Activated CD4-positive, alpha-beta T cell treated with anti-CD3 and anti-CD28 coated beads, Interleukin-2, amount 10 ng/mL, durations not matched to agents 24 days and 14 days (primary cell): ENCODE data around the gene CCR4. TPM values are rescaled to one million over a fixed set of nuclear protein-coding genes. Genes with fewer than 3 reads are reported as not detected.
"Not testable (repeated sequence)": the region's sequence is repeated elsewhere in the genome, so short reads cannot be mapped to it uniquely, and the experiment has no call there.

Experiments used
- DNase-seq: peaks from one replicate; pipeline ENCODE4 v3.0.0; 2022
- H3K27ac Mint-ChIP-seq: one replicate; pipeline ENCODE4 v1.8.0; 2022; ENCODE audit warnings: mild to moderate bottlenecking, mixed read lengths
- H3K27me3 Mint-ChIP-seq: one replicate; pipeline ENCODE4 v1.8.0; 2022; ENCODE audit warnings: mixed read lengths
- H3K36me3 Mint-ChIP-seq: one replicate; pipeline ENCODE4 v1.8.0; 2022; ENCODE audit warnings: low read depth, mild to moderate bottlenecking, mixed read lengths
- H3K4me1 Mint-ChIP-seq: one replicate; pipeline ENCODE4 v1.8.0; 2021; ENCODE audit warnings: mixed read lengths
- H3K4me3 Mint-ChIP-seq: one replicate; pipeline ENCODE4 v1.8.0; 2022; ENCODE audit warnings: mild to moderate bottlenecking, moderate library complexity, mixed read lengths
- H3K9me3 Mint-ChIP-seq: one replicate; pipeline ENCODE4 v1.8.0; 2021; ENCODE audit warnings: mixed read lengths
- intact Hi-C: fragments of 100-400 bp; cut with micrococcal nuclease; formaldehyde crosslinking; loops from one replicate; pipeline ENCODE4 v1.15.1; 2023
- total RNA-seq: library from RNA; stranded (reverse); gene quantifications from 2 replicates; pipeline ENCODE4 v1.2.3, GENCODE V29; 2022

CCR4 gene
- total RNA-seq, 1 donor from 2014 or later = 86.6 TPM

DNA sequence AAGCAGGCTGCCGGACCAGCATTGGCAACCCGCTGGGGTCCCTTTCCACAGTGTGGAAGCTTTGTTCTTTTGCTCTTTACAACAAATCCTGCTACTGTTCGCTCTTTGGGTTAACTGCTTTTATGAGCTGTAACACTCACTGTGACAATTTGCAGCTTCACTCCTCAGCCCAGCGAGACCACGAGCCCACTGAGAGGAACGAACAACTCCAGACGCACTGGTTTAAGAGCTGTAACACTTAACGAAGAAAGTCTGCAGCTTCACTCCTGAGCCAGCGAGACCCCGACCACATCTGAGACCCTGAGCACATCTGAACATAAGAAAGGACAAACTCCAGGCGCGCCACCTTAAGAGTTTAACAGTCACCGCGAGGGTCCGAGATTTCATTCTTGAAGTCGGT lies 10.7 kb upstream of the CCR4 start:
- no peaks in the 10 kb centered on the region for H3K9me3 Mint-ChIP-seq
- intact Hi-C loops = no loop called here
- no peak overlapping the region for H3K4me3 Mint-ChIP-seq

GRCh38 chr3:32945136-32945535 lies 6.3 kb upstream of the CCR4 start:
- H3K9me3 Mint-ChIP-seq = no peaks in the 10 kb centered on the region
- H3K36me3 Mint-ChIP-seq = no peaks in the 10 kb centered on the region
- no peak for DNase-seq
- no peak overlapping the region for H3K27ac Mint-ChIP-seq
- no peaks in the 10 kb centered on the region for H3K27me3 Mint-ChIP-seq
- H3K4me1 Mint-ChIP-seq = peaks cover 18% of the 10 kb centered on the region
- intact Hi-C loops = no loop called here
- H3K4me3 Mint-ChIP-seq = no peak overlapping the region

More for the DNA sequence above, 10.7 kb upstream of the CCR4 start:
- Mint-ChIP-seq H3K27me3 (peaks cover 6% of the 10 kb centered on the region), H3K27ac (no peak overlapping the region), H3K4me1 (no peaks in the 10 kb centered on the region), H3K36me3 (no peaks in the 10 kb centered on the region)
- DNase-seq = no peak

DNA sequence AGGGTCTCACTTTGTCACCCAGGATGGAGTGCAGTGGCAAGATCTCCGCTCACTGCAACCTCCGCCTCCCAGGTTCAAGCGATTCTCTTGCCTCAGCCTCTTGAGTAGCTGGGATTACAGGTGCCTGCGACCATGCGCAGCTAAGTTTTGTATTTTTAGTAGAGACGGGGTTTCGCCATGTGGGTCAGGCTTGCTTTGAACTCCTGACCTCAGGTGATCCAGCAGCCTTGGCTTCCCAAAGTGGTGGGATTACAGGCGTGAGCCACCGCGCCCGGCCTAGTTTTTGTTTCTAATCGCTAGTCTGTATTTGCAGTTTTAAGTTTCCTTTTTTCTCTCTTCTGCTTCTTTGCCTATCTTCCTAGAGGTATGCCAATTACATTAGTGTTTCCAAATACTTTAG lies 5.8 kb upstream of the CCR4 start:
- H3K4me1 Mint-ChIP-seq = peaks cover 23% of the 10 kb centered on the region
- H3K27me3 Mint-ChIP-seq, H3K9me3 Mint-ChIP-seq, intact Hi-C loops, H3K4me3 Mint-ChIP-seq, H3K27ac Mint-ChIP-seq, H3K36me3 Mint-ChIP-seq: not testable (repeated sequence)
- peak; percentile 84 for DNase-seq

- Mint-ChIP-seq H3K27me3 (no peaks in the 10 kb centered on the region), H3K9me3 (no peaks in the 10 kb centered on the region), H3K4me1 (peaks cover 32% of the 10 kb centered on the region), H3K4me3 (no peak overlapping the region), H3K27ac (no peak overlapping the region), H3K36me3 (peaks cover 10% of the 10 kb centered on the region)
- intact Hi-C loops = loop anchor here (1.0 to 2.0 kb wide), 6 partner anchors 14 to 426 kb away; no protein-coding TSS in a partner anchor
- no peak for DNase-seq
Measured at GRCh38 chr3:32946973-32947788, 4.3 kb upstream of the CCR4 start.

GRCh38 chr3:32947789-32948238 lies 3.6 kb upstream of the CCR4 start:
- peaks cover 15% of the 10 kb centered on the region for H3K36me3 Mint-ChIP-seq
- no peaks in the 10 kb centered on the region for H3K27me3 Mint-ChIP-seq
- peak overlapping the region; percentile 69 for H3K27ac Mint-ChIP-seq
- no peaks in the 10 kb centered on the region for H3K9me3 Mint-ChIP-seq
- intact Hi-C loops = loop anchor here (1.0 to 2.0 kb wide), 6 partner anchors 13 to 425 kb away; no protein-coding TSS in a partner anchor
- peaks cover 35% of the 10 kb centered on the region for H3K4me1 Mint-ChIP-seq
- H3K4me3 Mint-ChIP-seq = no peak overlapping the region
- DNase-seq = peak; percentile 97

DNA sequence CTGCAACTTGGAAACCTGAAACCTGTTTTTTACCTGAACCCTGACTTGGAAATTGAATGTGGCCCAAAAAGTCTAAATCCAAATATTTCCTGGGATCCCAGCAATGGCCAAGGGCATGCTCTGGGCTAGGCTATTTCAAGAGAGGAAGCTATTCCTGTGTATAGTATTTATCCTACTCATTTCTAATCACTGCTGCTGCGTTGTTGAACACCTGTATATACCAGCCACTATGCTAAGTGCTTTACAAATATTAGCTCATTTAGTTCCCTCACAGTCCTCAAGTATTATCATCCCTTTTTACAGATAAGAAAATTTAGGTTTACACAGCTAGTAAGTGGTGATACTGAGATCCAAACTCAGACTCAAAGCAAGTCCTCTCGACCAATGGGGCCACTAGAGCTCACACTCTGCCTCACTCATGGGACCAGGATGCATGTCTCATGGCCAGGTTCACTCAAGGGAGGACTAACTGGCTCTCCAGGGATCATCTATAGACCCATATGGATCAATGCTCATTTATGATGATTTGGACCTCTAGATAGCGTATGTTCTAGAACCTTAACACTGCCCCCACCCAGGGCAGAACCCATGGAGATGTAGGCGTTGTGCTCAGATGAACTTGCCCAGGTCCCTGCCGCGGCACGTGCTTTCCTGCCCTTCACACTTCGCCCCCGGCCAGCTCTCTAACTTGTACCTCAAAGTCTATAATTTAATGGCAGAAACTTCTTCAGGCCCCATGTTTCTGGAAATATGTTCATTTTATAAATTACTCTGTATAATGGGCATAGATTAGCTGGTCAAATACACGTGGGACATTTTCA lies 2.6 kb upstream of the CCR4 start:
- intact Hi-C loops = no loop called here
- Mint-ChIP-seq H3K9me3 (no peaks in the 10 kb centered on the region), H3K36me3 (peaks cover 23% of the 10 kb centered on the region), H3K4me1 (peaks cover 42% of the 10 kb centered on the region), H3K27ac (peak overlapping the region; percentile 41), H3K27me3 (no peaks in the 10 kb centered on the region), H3K4me3 (no peak overlapping the region)
- no peak for DNase-seq

DNA sequence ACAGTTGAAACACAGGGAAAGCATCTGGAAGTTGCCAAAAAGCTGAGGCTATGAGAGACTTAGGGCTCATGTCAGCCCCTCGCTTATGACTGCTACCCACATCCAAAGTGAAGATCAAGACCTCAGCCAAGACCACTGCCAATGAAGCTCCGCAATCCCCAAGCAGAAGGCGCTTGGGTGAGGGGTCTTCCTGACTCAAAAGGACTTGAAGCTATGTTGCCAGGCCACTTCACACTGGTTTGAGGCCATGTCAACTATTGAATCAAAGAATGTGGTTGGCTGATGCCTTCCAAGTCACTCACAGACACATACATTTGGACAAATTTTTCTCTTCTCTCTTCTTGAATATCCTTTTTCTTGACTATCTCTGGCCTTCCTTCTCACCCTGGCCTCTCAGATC lies 928 bp upstream of the CCR4 start:
- intact Hi-C loops = no loop called here
- no peak for DNase-seq
- Mint-ChIP-seq H3K27me3 (no peaks in the 10 kb centered on the region), H3K9me3 (no peaks in the 10 kb centered on the region), H3K27ac (peak overlapping the region; percentile 82), H3K4me1 (peaks cover 52% of the 10 kb centered on the region), H3K36me3 (peaks cover 35% of the 10 kb centered on the region), H3K4me3 (peak overlapping the region; percentile 22)

DNA sequence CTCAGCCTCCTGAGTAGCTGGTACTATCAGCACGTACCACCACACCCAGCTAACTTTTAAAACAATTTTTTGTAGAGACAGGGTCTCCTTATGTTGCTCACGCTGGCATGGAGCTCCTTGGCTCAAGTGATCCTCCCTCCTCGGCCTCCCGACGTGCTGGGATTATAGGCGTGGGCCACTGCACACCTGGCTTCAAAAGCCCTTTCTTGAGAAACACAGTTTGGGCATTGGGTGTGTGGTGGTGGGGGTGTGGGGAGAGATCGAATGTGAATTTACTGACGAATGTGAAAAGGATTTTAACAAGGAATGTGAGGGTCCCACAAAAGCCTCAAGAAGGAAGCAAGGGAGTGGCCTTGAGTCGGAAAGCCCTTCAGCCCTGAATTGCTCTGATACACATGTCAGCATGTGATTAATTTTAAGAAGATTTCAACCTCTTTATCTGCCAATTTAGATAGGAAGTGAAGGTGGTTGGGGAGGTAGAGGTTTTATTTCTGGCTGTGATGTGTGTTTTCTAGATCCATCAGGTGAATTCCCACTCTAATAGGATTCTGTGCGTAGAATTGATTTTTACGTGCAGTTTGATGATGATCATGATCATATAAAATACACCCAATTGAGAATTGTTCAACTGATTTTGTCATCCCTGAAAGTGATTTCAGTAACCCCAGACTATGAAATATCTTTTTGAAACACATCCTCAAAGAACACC lies 1.1 kb downstream of the CCR4 start:
- no peak for DNase-seq
- Mint-ChIP-seq H3K27me3 (no peaks in the 10 kb centered on the region), H3K27ac (peak overlapping the region; percentile 94), H3K36me3 (peaks cover 43% of the 10 kb centered on the region), H3K4me1 (peaks cover 53% of the 10 kb centered on the region), H3K9me3 (no peaks in the 10 kb centered on the region), H3K4me3 (peak overlapping the region; percentile 88)
- intact Hi-C loops = no loop called here

- no peaks in the 10 kb centered on the region for H3K27me3 Mint-ChIP-seq
- no peak for DNase-seq
- intact Hi-C loops = no loop called here
Measured at GRCh38 chr3:32954506-32954905, 3.1 kb downstream of the CCR4 start.

GRCh38 chr3:32956750-32957570 lies 5.5 kb downstream of the CCR4 start:
- Mint-ChIP-seq H3K27me3 (no peaks in the 10 kb centered on the region), H3K4me1 (peaks cover 55% of the 10 kb centered on the region), H3K9me3 (no peaks in the 10 kb centered on the region), H3K27ac (no peak overlapping the region), H3K36me3 (peaks cover 47% of the 10 kb centered on the region), H3K4me3 (peak overlapping the region; percentile 25)
- intact Hi-C loops = no loop called here
- DNase-seq = no peak

More at GRCh38 chr3:32954506-32954905, 3.1 kb downstream of the CCR4 start:
- Mint-ChIP-seq H3K9me3 (no peaks in the 10 kb centered on the region), H3K36me3 (peaks cover 48% of the 10 kb centered on the region), H3K4me3 (peak overlapping the region; percentile 88), H3K27ac (peak overlapping the region; percentile 94), H3K4me1 (peaks cover 46% of the 10 kb centered on the region)

DNA sequence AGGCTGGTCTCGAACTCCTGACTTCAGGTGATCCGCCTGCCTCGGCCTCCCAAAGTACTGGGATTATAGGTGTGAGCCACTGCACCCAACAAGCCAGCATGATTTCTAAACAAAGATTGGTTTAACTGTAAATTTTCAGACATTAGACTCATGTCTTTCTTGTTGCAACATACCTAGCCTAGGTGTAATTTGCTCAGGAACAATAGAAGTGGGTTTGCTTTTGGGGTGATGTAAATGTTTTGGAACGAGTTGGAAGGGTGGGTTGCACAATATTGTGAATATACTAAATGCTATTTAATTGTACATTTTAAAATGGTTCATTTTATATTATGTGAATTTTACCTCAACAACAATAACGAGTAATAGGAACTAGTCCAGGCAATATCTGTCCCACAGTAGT lies 7.1 kb downstream of the CCR4 start:
- H3K4me1 Mint-ChIP-seq = peaks cover 50% of the 10 kb centered on the region
- peaks cover 35% of the 10 kb centered on the region for H3K36me3 Mint-ChIP-seq
- intact Hi-C loops = no loop called here
- H3K27ac Mint-ChIP-seq = peak overlapping the region; percentile 25
- H3K4me3 Mint-ChIP-seq = no peak overlapping the region
- H3K9me3 Mint-ChIP-seq = no peaks in the 10 kb centered on the region
- no peak for DNase-seq
- H3K27me3 Mint-ChIP-seq = no peaks in the 10 kb centered on the region

DNA sequence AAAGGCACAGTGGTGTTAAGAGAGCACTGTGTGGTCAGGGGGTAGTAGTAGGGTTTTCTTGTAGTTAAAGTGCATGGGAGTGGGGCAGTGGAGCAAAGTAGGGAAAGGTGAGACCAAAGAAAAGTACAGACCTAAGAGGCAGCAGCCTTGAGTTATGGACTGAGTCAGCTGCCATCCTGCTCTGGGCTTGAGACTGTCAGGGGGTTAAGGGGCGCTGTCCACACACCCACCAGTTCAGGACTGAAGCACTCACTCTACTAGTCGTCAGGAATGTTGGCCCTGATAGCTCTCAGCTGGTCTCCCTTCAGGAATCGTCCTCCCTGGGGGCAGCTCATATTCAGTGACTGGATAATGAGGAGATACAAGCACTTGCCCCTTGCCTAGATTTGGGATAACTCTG lies 7.9 kb downstream of the CCR4 start:
- peaks cover 4% of the 10 kb centered on the region for H3K9me3 Mint-ChIP-seq
- intact Hi-C loops = no loop called here
- no peak for DNase-seq
- H3K27me3 Mint-ChIP-seq = no peaks in the 10 kb centered on the region
- H3K4me3 Mint-ChIP-seq = peak overlapping the region; percentile 9
- H3K27ac Mint-ChIP-seq = peak overlapping the region; percentile 96
- peaks cover 48% of the 10 kb centered on the region for H3K4me1 Mint-ChIP-seq
- H3K36me3 Mint-ChIP-seq = peaks cover 32% of the 10 kb centered on the region
